DLD1 (cell line): Measurements from ENCODE around the gene ROBO1.

ENCODE experiments used
- in situ Hi-C: cut with HindIII; loops from 2 replicates; pipeline ENCODE4 v1.10.0; 2017; ENCODE audit warnings: low sequenced_read_pairs

Gene ROBO1

DNA sequence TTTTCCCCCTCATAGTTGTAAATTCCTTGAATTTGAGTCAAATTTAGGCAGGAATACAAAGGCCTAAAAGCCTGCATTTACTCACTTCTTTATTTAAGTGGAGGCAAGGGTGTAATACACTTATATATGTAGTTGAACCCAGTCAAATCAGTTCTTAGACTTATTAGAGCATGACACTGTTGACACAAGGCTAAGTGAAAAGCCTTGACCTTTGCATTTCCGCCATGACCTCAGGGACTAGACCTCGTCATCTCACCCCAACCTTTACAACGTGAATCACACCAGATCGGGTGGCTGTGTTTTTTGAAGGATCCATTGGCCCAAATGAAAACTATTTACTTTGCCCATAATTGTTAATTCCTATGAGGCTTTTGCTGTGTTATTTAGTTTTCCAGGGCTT is 774.4 kb downstream of the ROBO1 start:
- in situ Hi-C loops = no loop called here

- in situ Hi-C loops = no loop called here
These were observed 775.0 kb downstream of the ROBO1 start for GRCh38 chr3:78992830-78993229.

GRCh38 chr3:78992400-78992799 is 775.4 kb downstream of the ROBO1 start:
- in situ Hi-C loops = no loop called here

DNA sequence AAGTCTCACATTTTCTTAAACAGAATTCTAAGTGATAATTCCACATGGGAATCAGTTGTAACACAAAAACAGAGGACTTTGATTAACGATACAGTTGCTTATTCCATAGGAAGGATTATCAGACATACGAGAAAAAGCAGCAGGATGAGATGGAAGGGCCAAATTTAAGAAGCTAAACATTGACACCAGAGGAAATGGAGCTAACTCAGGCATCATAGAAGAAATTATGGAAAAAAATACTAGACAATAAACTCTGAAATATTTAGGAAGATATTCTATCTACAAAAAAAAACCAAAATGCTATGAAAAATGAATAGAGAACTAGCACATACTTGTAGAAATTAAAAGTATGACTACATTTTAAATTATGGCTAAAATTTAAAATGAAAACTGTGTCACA is 776.1 kb downstream of the ROBO1 start:
- in situ Hi-C loops = no loop called here

- in situ Hi-C loops = no loop called here
These were observed 777.6 kb downstream of the ROBO1 start for GRCh38 chr3:78990156-78990555.

DNA sequence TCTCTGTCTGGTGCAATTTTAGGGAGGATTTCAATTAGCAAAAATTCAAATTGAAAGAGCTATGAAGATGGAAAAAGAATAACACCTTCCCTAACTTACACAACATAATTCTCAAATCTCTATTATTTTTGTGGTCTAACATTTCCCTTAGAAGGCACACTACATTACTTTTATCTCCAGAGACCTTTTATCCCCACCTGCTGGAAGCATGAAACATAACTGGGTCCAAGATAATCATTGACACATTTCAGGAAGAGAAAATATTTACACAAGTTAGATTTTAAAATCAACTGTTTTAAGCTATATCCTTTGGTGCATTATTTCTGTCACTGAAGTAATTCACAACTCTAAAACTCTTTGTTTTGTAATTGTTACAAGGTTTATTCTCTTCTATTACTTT is 779.5 kb downstream of the ROBO1 start:
- in situ Hi-C loops = no loop called here

DNA sequence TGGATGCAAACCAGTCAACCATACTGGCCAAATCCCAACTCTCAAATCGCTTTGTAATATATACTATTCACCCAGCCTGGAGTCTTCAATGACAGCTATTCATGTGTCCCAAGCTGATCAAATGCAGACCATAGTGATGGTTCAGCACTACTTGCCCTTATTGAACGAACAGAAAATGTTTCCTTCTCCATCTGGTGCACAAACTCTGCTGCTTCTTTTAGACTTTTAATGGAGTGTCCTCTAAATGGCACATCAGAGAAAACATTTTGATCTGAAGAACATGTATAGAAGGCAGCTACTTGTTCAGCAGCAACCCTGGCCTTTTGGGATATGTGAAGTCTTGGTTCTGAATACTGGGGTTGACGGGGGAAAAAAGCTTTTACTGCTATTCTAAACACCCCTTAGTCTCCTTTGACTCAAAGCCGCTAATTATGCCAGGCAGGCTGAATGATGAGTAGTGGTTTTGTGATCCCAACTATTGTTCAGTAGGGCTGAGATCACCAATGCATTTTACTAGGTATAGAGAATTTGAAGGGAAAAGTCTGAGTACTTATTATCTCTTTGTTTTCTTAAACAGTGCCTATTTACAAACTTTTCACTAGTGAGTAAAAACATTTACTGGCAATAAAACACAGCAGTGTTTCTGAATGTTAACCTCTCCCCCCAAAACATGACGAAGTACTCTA is 781.2 kb downstream of the ROBO1 start:
- in situ Hi-C loops = no loop called here

GRCh38 chr3:78985981-78986380 is 781.8 kb downstream of the ROBO1 start:
- in situ Hi-C loops = no loop called here

- in situ Hi-C loops = no loop called here
These were observed 788.8 kb downstream of the ROBO1 start for GRCh38 chr3:78979028-78979427.

DNA sequence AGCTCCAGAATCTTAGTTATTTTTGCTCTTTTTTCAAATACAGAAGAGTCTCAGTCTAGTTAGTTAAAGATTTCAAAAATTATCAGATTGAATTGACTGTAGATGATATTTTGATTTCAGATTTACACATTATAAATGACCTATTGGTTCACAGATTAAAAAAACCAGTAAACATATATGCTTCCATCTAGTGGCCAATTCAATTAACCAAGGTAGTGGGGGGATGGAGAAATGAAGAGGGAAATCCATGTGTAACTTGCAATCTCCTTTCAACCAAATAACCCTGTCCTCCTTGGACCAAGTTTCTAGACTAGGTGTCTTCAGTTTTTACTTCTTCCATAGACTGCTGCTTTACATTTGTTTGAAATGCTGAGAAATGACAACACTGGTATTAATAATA is 789.8 kb downstream of the ROBO1 start:
- in situ Hi-C loops = no loop called here

GRCh38 chr3:78977073-78977472 is 790.7 kb downstream of the ROBO1 start:
- in situ Hi-C loops = no loop called here

DNA sequence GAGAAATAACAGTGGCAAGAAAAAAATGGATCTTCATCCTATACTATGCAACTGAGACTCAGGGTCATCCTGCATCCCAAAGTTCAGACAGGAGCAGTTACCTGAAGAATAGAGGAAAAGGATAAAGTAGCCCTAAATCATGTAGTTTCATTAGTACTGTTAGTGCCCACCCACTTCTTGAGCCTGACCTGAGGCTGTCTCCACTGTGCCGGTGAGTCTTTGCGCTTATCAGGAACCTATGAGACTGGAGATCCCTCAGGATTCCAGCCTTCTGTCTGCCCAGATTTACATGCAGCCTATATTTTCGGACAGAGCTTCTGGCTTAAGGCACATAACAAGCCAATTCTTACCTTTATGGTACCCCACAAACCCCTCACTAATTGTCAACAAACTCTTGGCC is 791.6 kb downstream of the ROBO1 start:
- in situ Hi-C loops = no loop called here

DNA sequence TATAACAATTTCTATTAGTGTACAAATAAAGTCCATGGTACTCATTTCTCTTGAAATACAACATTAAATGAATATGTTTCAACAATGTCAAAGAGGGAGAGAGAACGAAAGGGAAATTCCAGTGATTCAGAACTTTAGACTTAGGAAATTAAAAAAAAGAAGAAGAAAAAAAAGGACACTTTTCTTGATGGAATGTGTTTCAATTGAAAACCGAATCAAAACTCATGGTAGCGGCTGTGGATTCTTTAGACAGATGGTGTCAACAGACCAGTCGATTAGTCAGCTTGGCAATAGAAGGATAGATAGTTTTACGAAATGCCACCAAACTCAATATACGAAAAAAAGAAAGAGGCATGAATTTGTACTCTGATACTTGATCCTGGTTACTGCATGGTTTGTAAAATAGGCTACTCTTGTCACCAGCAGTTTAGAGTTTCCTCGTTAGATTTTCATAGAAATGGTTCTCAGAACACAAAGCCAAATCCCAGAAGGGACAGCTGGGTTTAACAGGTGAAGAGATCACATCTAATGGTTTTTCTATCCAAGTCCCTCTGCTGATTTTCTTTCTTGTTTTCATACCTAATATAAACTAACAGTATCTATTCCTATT is 793.5 kb downstream of the ROBO1 start:
- in situ Hi-C loops = no loop called here

DNA sequence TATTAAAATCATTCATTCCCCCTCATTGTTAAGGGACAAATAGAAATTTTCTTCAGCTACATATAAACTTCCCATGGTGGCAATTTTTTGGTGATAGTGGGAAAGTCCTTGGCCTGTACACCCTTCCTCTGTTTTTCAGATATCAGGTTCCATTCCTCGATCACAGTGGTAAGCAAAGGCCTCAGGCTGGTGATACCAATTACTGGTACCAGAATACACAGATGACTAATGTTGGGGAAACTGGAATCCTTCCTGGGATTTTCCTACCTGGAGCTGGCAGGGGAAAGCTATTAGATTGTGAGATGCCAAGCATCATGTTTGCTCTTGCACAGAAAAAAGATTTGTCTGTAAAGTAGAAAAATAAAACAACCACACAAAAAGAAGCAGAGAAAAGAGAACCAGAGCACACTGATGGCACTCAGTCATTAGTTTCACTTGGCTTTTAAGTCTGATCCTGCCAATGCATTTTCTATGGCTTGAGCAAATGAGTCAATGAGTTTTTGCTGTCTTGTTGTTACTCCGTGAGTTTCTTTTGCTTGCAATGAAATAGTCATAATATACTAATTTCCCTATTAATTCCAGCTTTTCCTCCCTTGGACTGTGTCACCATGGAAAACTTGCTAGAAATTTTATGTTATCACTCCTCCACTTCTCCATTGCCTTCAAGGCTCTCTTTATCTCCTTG is 795.0 kb downstream of the ROBO1 start:
- in situ Hi-C loops = no loop called here

GRCh38 chr3:78970656-78971055 is 797.1 kb downstream of the ROBO1 start:
- in situ Hi-C loops = no loop called here

DNA sequence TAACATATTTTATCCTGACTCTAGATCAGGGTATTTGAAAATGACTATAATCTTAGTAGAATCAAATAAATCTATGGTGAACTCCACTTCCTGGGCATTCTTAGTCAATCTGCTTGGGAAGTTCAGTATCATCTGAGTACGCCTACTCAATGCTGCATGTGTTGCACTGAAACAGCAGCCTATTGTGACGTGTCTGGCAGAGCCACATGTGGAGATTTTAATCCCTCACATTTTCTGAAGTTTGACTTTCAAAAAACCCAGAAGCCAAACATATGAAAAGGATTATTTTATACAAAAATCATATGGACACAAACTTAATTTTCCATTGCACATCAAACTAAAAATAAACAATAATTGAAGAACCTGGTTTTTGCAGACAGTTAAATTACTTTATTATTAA is 798.3 kb downstream of the ROBO1 start:
- in situ Hi-C loops = no loop called here

GRCh38 chr3:78967061-78967460 is 800.7 kb downstream of the ROBO1 start:
- in situ Hi-C loops = no loop called here

DNA sequence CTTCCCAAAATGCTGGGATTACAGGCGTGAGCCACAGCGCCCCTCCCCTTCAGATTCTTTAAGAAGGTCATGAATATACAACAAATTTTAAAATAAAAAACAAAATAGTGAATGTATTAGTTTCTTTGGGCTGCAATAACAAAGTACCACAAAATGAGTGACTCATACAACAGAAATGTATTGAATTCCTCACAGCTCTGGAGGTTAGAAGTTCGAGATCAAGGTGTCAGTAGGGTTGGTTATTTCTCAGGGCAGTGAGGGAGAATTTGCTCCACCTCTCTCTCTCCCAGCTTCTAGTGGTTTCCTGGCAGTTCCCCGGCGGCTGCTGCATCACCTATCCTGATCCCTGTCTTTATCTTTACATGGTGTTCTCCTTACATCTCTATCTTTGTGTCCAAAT is 804.0 kb downstream of the ROBO1 start:
- in situ Hi-C loops = no loop called here

DNA sequence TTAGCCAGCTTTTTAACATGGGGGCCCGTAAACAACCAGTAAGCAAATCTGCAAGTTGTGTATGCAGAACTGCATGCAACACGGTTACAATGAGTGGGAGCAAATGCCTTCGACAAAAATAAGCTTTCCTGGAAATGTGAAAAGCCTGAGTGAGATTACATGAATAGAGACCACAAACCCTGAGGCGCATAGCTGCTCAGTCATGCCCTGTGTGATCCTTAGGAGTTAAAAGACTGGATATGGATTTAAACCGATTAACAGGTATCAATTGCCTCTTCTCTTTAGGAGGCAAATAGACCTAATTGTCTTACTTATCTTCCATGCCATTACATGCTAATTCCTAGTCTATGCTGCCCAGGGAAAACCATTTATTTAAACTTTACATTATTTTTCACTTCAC is 810.3 kb downstream of the ROBO1 start:
- in situ Hi-C loops = no loop called here

DNA sequence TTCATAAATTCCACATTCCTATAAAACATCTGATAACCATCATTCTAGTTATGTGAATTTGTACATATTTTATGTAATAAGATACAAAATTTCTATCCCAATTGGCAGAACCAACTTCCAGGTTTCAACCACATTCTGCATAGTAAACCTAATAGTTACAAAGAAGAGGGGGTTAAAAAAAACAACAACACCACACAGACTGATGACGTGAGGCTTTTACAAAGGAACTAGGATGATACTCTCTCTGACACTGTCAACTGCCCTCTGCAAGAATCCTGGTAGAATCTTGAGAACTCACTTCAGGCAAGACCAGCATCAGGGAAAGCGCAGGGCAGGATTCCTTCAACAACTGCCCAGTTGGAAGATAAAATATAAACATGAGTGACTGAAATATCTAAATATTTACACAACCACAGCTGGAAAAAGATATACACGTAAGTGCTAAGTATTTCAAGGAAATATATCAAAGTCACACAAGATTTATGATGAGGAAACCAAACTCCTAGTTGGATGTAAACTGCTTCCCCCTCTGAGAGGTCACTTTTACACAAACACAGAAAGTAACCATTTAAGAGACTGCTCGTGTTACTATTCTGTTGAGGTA is 816.4 kb downstream of the ROBO1 start:
- in situ Hi-C loops = no loop called here

DNA sequence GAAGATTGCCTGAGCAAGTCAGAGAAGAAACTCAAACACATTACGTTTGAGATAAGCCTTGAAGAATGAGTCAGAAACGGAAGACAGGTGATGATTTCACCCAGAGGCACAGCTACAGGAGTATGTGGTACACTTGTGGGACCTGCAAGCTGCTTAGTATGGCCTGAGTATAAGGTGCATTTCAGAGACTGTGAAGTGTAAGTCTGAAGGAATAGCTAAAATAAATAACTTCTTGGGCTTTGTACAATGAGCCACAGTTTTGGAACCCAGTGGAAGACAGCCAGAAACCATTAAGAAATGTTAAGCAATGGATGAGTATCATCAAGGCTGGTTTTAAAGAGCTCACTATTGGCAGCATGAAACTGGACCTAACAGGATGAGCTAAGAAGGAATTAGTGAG is 826.2 kb downstream of the ROBO1 start:
- in situ Hi-C loops = no loop called here

GRCh38 chr3:78940626-78941025 is 827.2 kb downstream of the ROBO1 start:
- in situ Hi-C loops = no loop called here
